PC-3 (cell line): Measurements from ENCODE around the gene ANKLE1. TPM values are rescaled to one million over a fixed set of nuclear protein-coding genes. Genes with fewer than 3 reads are reported as not detected.

Experiments
- ATAC-seq: fragments of 200-7000 bp; cut with Tn5 transposase; 2 replicates; pipeline ENCODE4 v1.9.1; 2020; ENCODE audit warnings: mild to moderate bottlenecking, moderate library complexity
- BruUV-seq: library from RNA; stranded (reverse); fragments of 400-500 nt; replicated peaks from 2 replicates; lab custom pipeline; 2021; lab: Mats Ljungman, UMichigan
- CTCF ChIA-PET: fragments of 300-600 bp; sonication (Branson Sonifier 250); formaldehyde crosslinking; loops from one replicate; lab custom pipeline; 2022; ENCODE audit warnings: antibody characterized with exemption; lab: Charles Lee
- POLR2A ChIA-PET: fragments of 300-600 bp; sonication (Branson Sonifier 250); formaldehyde crosslinking; loops from one replicate; lab custom pipeline; 2022; ENCODE audit warnings: antibody characterized with exemption; ENCODE audit not compliant: unreplicated experiment; lab: Charles Lee
- DNase-seq: peaks from one replicate; pipeline ENCODE4 v3.0.0-alpha.2; 2015
- H2AFZ ChIP-seq: fragments of 300-600 bp; sonication (generic); 2 replicates; pipeline ENCODE4 v1.6.0; 2016; ENCODE audit warnings: antibody characterized with exemption, low read length
- H3F3A ChIP-seq: fragments of 300-600 bp; sonication (generic); one replicate; pipeline ENCODE4 v1.6.0; 2017; ENCODE audit warnings: antibody characterized with exemption, low read length, control low read depth, mild to moderate bottlenecking; ENCODE audit not compliant: unreplicated experiment
- H3K27ac ChIP-seq: fragments of 300-600 bp; sonication (generic); 2 replicates; pipeline ENCODE4 v1.5.1; 2016; ENCODE audit warnings: mild to moderate bottlenecking, low read length
- H3K27me3 ChIP-seq: fragments of 300-600 bp; sonication (generic); 2 replicates; pipeline ENCODE4 v1.6.1; 2016; ENCODE audit warnings: low read length, mixed read lengths
- H3K36me3 ChIP-seq: fragments of 300-600 bp; sonication (generic); 2 replicates; pipeline ENCODE4 v1.6.1; 2016; ENCODE audit warnings: low read depth, mixed run types, low read length, mixed read lengths
- H3K4me1 ChIP-seq: fragments of 300-600 bp; sonication (generic); 2 replicates; pipeline ENCODE4 v1.5.1; 2016; ENCODE audit warnings: low read length; ENCODE audit not compliant: insufficient read depth
- H3K4me2 ChIP-seq: fragments of 300-600 bp; sonication (generic); 2 replicates; pipeline ENCODE4 v1.6.0; 2016; ENCODE audit warnings: low read length
- H3K4me3 ChIP-seq: fragments of 300-600 bp; sonication (generic); 2 replicates; pipeline ENCODE4 v1.5.1; 2016; ENCODE audit warnings: mild to moderate bottlenecking, low read length, mixed read lengths
- H3K79me2 ChIP-seq: fragments of 300-600 bp; sonication (generic); 2 replicates; pipeline ENCODE4 v1.6.1; 2017; ENCODE audit warnings: low read length, mixed read lengths
- H3K9ac ChIP-seq: fragments of 300-600 bp; sonication (generic); 2 replicates; pipeline ENCODE4 v1.6.0; 2016; ENCODE audit warnings: mild to moderate bottlenecking, low read length
- H3K9me2 ChIP-seq: fragments of 300-600 bp; sonication (generic); replicated peaks from 2 replicates; pipeline ENCODE4 v1.6.1; 2016; ENCODE audit warnings: mixed run types, low read length, mixed read lengths
- H3K9me3 ChIP-seq: fragments of 300-600 bp; sonication (generic); 2 replicates; pipeline ENCODE4 v1.6.1; 2016; ENCODE audit warnings: low read length, mixed read lengths
- H4K20me1 ChIP-seq: fragments of 300-600 bp; sonication (generic); 2 replicates; pipeline ENCODE4 v1.6.1; 2016; ENCODE audit warnings: low read length, mixed read lengths
- EZH2 ChIP-seq: fragments of 300-600 bp; sonication (generic); IDR thresholded peaks from one replicate; pipeline ENCODE4 v1.6.1; 2017; ENCODE audit warnings: antibody characterized with exemption, mild to moderate bottlenecking, low read length; ENCODE audit not compliant: unreplicated experiment
- EZH2phosphoT487 ChIP-seq: fragments of 300-600 bp; sonication (generic); IDR thresholded peaks from 2 replicates; pipeline ENCODE4 v1.6.1; 2018; ENCODE audit warnings: mild to moderate bottlenecking, antibody characterized with exemption, low read length, borderline replicate concordance
- intact Hi-C: fragments of 100-400 bp; cut with micrococcal nuclease; formaldehyde crosslinking; loops from 2 replicates; pipeline ENCODE4 v1.9.0; 2023
- total RNA-seq: library from RNA; depleted of rRNA; stranded (reverse); fragments of >200 nt; gene quantifications from 2 replicates; pipeline ENCODE4 v1.2.3, GENCODE V29; 2014
- TF ChIP-seq, protein P1 (sequence below): fragments of 300-600 bp; sonication (generic); conservative IDR thresholded peaks from 2 replicates; pipeline ENCODE4 v1.5.1; 2017; ENCODE audit warnings: antibody characterized with exemption, low read depth, mild to moderate bottlenecking, low read length

The ANKLE1 gene
- total RNA-seq, 1 experiment from 2014 or later = 2.2 TPM

- TF ChIP-seq, protein P1, sequence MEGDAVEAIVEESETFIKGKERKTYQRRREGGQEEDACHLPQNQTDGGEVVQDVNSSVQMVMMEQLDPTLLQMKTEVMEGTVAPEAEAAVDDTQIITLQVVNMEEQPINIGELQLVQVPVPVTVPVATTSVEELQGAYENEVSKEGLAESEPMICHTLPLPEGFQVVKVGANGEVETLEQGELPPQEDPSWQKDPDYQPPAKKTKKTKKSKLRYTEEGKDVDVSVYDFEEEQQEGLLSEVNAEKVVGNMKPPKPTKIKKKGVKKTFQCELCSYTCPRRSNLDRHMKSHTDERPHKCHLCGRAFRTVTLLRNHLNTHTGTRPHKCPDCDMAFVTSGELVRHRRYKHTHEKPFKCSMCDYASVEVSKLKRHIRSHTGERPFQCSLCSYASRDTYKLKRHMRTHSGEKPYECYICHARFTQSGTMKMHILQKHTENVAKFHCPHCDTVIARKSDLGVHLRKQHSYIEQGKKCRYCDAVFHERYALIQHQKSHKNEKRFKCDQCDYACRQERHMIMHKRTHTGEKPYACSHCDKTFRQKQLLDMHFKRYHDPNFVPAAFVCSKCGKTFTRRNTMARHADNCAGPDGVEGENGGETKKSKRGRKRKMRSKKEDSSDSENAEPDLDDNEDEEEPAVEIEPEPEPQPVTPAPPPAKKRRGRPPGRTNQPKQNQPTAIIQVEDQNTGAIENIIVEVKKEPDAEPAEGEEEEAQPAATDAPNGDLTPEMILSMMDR = no peak
- TF ChIP-seq EZH2 = no peak
- no peak for TF ChIP-seq EZH2phosphoT487
- no peak overlapping the region for H3K9ac ChIP-seq
- no peak for DNase-seq
- no peaks in the 10 kb centered on the region for H3F3A ChIP-seq
- intact Hi-C loops = no loop called here
- no peaks in the 10 kb centered on the region for H3K4me1 ChIP-seq
- no peaks in the 10 kb centered on the region for H3K36me3 ChIP-seq
- H3K27me3 ChIP-seq = no peaks in the 10 kb centered on the region
- no peaks in the 10 kb centered on the region for H3K9me2 ChIP-seq
- ChIA-PET CTCF (interaction anchor here (0.6 kb wide), 1 partner anchor 31 kb away, joined by 8 read pairs; no protein-coding TSS in a partner anchor), POLR2A (no interaction called here)
- no peaks in the 10 kb centered on the region for H3K9me3 ChIP-seq
- BruUV-seq = no TSS peak
- no peak for ATAC-seq
- H3K27ac ChIP-seq = no peak overlapping the region
- H3K4me3 ChIP-seq = no peak overlapping the region
- no peaks in the 10 kb centered on the region for H3K79me2 ChIP-seq
- H3K4me2 ChIP-seq = no peak overlapping the region
- H4K20me1 ChIP-seq = no peaks in the 10 kb centered on the region
- H2AFZ ChIP-seq = no peak overlapping the region
Observed at GRCh38 chr19:17286752-17287151, 5.1 kb downstream of the ANKLE1 start.

DNA sequence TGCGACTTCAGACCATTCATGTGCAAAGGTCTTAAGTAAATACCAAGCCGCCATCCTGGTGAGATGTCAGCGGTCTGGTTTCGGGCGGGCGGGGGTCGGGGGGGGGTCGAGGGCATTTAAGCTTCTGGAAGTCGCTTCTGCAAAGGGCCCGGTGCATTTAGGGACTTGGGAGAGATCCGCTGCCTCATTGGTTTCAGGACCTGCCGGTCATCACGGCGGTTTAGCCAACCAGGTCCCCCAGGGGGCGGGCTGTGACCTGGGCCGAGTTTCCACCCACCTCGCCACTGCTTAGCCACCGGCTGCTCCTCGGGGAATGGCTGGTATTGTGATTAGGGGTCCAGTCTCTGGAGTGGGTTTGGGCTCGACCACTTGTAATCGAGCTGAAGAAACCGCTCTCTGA lies 7.8 kb downstream of the ANKLE1 start:
- Histone ChIP-seq H3F3A (no peaks in the 10 kb centered on the region), H3K9me3 (no peaks in the 10 kb centered on the region), H3K4me2 (no peak overlapping the region), H3K9me2 (no peaks in the 10 kb centered on the region), H2AFZ (no peak overlapping the region), H3K9ac (no peak overlapping the region), H3K4me1 (no peaks in the 10 kb centered on the region), H3K27me3 (no peaks in the 10 kb centered on the region), H4K20me1 (no peaks in the 10 kb centered on the region), H3K79me2 (no peaks in the 10 kb centered on the region), H3K36me3 (0 out of 2 replicates have a peak, but pooled peaks cover 5% of the 10 kb centered on the region), H3K4me3 (no peak overlapping the region), H3K27ac (no peak overlapping the region)
- POLR2A ChIA-PET = no interaction called here
- ATAC-seq (peak; percentile 42; the same call in 1 of the 2 replicates), DNase-seq (peak; percentile 24)
- CTCF ChIA-PET = interaction anchor here (0.6 kb wide), 1 partner anchor 388 kb away, joined by 3 read pairs; no protein-coding TSS in a partner anchor
- no TSS peak for BruUV-seq
- TF ChIP-seq EZH2 = no peak
- TF ChIP-seq, protein P1 = no peak
- TF ChIP-seq EZH2phosphoT487 = no peak
- intact Hi-C loops = no loop called here

DNA sequence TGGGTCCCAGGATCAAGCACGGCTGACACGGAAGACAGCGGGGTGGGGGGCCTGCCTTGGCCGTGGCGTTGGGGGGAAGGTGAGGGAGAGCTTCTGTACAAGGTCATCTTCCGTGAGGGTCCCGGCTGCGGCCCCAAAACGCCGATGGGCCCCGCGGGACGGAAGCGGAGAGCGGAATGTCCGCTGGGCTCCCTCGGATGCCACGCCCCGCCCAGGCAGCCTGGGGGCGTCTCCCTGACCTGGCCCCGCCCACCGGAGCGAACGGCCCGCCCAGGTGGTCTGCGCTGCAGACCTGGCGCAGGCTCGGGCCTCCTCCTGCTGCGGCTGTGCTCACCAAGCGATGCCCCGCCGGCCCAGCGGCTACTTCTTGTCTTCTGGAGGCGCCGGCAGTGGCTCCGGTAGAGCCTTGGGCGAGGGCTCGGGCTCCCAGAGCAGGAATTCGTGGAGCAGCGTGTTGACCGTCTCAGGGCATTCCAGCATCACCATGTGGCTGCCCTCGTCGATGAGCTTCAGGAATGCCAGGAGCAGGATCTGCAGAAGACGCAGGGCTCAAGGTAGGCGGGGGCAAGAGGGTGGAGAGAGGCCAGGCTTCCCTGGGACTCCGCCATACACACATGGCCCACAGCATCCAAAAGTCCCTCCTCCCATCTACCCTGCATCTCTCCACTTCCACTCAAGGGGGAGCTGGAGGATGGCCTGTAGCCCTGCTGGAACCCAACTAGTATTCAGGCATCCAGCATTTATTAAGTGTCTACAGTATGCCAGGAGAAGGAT lies 10.8 kb downstream of the ANKLE1 start:
- Histone ChIP-seq H3K9me2 (no peaks in the 10 kb centered on the region), H3F3A (no peaks in the 10 kb centered on the region), H3K27me3 (no peaks in the 10 kb centered on the region), H2AFZ (no peak overlapping the region), H3K4me2 (no peak overlapping the region), H4K20me1 (no peaks in the 10 kb centered on the region), H3K4me3 (no peak overlapping the region), H3K9ac (no peak overlapping the region), H3K4me1 (peaks cover 18% of the 10 kb centered on the region), H3K27ac (no peak overlapping the region), H3K79me2 (no peaks in the 10 kb centered on the region), H3K9me3 (no peaks in the 10 kb centered on the region), H3K36me3 (peaks cover 7% of the 10 kb centered on the region; the same call in 1 of the 2 replicates)
- ChIA-PET CTCF (no interaction called here), POLR2A (no interaction called here)
- DNase-seq = peak; percentile 72
- intact Hi-C loops = loop anchor here (10.0 kb wide), 1 partner anchor 92 kb away; no protein-coding TSS in a partner anchor
- peak; percentile 61 for ATAC-seq
- TF ChIP-seq, protein P1 = peak; percentile 56; the same call in 1 of the 2 replicates
- TF ChIP-seq EZH2 (no peak), EZH2phosphoT487 (no peak)
- no TSS peak for BruUV-seq
